GM23338 (cell line): ENCODE data around the gene AURKB. TPM values are rescaled to one million over a fixed set of nuclear protein-coding genes. Genes with fewer than 3 reads are reported as not detected.

ENCODE experiments used
- ATAC-seq: fragments of 200-7000 bp; cut with Tn5 transposase; 3 replicates; pipeline ENCODE4 v1.9.1; 2020
- DNase-seq: peaks from one replicate; pipeline ENCODE4 v3.0.0-alpha.2; 2015; ENCODE audit warnings: low spot score
- H2AFZ ChIP-seq: fragments of 200-600 bp; sonication (generic); 2 replicates; pipeline ENCODE4 v1.8.0; 2016; ENCODE audit warnings: antibody characterized with exemption, mild to moderate bottlenecking, moderate library complexity
- H3F3A ChIP-seq: fragments of 200-600 bp; sonication (generic); replicated peaks from 2 replicates; pipeline ENCODE4 v1.8.0; 2017; ENCODE audit warnings: antibody characterized with exemption, mixed run types, low read depth
- H3K27ac ChIP-seq: fragments of 200-600 bp; sonication (generic); 2 replicates; pipeline ENCODE4 v1.6.1; 2016; ENCODE audit warnings: low read depth
- H3K27me3 ChIP-seq: fragments of 200-600 bp; sonication (generic); 2 replicates; pipeline ENCODE4 v1.8.0; 2016; ENCODE audit warnings: mild to moderate bottlenecking, mixed run types, moderate library complexity; ENCODE audit not compliant: insufficient read depth
- H3K36me3 ChIP-seq: fragments of 200-600 bp; sonication (generic); 2 replicates; pipeline ENCODE4 v1.8.0; 2016; ENCODE audit warnings: mild to moderate bottlenecking; ENCODE audit not compliant: insufficient read depth
- H3K4me1 ChIP-seq: fragments of 200-600 bp; sonication (generic); 2 replicates; pipeline ENCODE4 v1.8.0; 2016; ENCODE audit warnings: mild to moderate bottlenecking, moderate library complexity; ENCODE audit not compliant: insufficient read depth
- H3K4me2 ChIP-seq: fragments of 200-600 bp; sonication (generic); 2 replicates; pipeline ENCODE4 v1.7.1; 2017; ENCODE audit warnings: mixed run types
- H3K4me3 ChIP-seq: fragments of 200-600 bp; sonication (generic); 2 replicates; pipeline ENCODE4 v1.6.1; 2016; ENCODE audit warnings: mixed run types
- H3K79me2 ChIP-seq: fragments of 200-600 bp; sonication (generic); replicated peaks from 2 replicates; pipeline ENCODE4 v1.8.0; 2017; ENCODE audit warnings: mild to moderate bottlenecking; ENCODE audit not compliant: insufficient read depth
- H3K9me2 ChIP-seq: fragments of 200-600 bp; sonication (generic); 2 replicates; pipeline ENCODE4 v1.8.0; 2017; ENCODE audit not compliant: insufficient read depth
- H4K20me1 ChIP-seq: fragments of 200-600 bp; sonication (generic); replicated peaks from 2 replicates; pipeline ENCODE4 v1.8.0; 2017; ENCODE audit warnings: mild to moderate bottlenecking; ENCODE audit not compliant: insufficient read depth
- H3K27ac Mint-ChIP-seq: 2 replicates; pipeline ENCODE4 v1.8.0; 2020; ENCODE audit warnings: inconsistent platforms, mild to moderate bottlenecking, moderate library complexity, mixed read lengths
- H3K27me3 Mint-ChIP-seq: 3 replicates; pipeline ENCODE4 v1.8.0; 2022; ENCODE audit warnings: low read depth, mild to moderate bottlenecking, moderate library complexity, mixed read lengths, inconsistent platforms; ENCODE audit not compliant: insufficient read depth, poor library complexity
- H3K36me3 Mint-ChIP-seq: 3 replicates; pipeline ENCODE4 v1.8.0; 2021; ENCODE audit warnings: low read depth, mild to moderate bottlenecking, inconsistent platforms, moderate library complexity, mixed read lengths
- H3K4me1 Mint-ChIP-seq: 3 replicates; pipeline ENCODE4 v1.8.0; 2020; ENCODE audit warnings: mild to moderate bottlenecking, inconsistent platforms, mixed read lengths
- H3K4me3 Mint-ChIP-seq: 3 replicates; pipeline ENCODE4 v1.8.0; 2021; ENCODE audit warnings: moderate library complexity, mild to moderate bottlenecking, inconsistent platforms, mixed read lengths
- H3K9me3 Mint-ChIP-seq: 3 replicates; pipeline ENCODE4 v1.8.0; 2020; ENCODE audit warnings: moderate library complexity, mild to moderate bottlenecking, inconsistent platforms, mixed read lengths
- CREB1 ChIP-seq: fragments of 250-450 bp; sonication (Bioruptor Pico); IDR thresholded peaks from 2 replicates; pipeline ENCODE4 v1.5.0; 2020; ENCODE audit warnings: low read depth, mild to moderate bottlenecking, moderate library complexity
- EZH2phosphoT487 ChIP-seq: fragments of 200-600 bp; sonication (generic); IDR thresholded peaks from one replicate; pipeline ENCODE4 v1.8.1; 2018; ENCODE audit warnings: antibody characterized with exemption; ENCODE audit not compliant: unreplicated experiment
- JUNB ChIP-seq: IDR thresholded peaks from one replicate; pipeline ENCODE4 v1.6.1; 2016; ENCODE audit warnings: antibody characterized with exemption; ENCODE audit not compliant: unreplicated experiment
- POLR2AphosphoS5 ChIP-seq: IDR thresholded peaks from 2 replicates; pipeline ENCODE4 v1.6.1; 2016; ENCODE audit warnings: antibody characterized with exemption, low read depth
- STAT1 ChIP-seq: IDR thresholded peaks from one replicate; pipeline ENCODE4 v1.6.1; 2016; ENCODE audit warnings: antibody characterized with exemption; ENCODE audit not compliant: unreplicated experiment
- ZNF331 ChIP-seq: fragments of 250-450 bp; sonication (Bioruptor Pico); IDR thresholded peaks from 2 replicates; pipeline ENCODE4 v1.5.0; 2020; ENCODE audit warnings: low read depth, mild to moderate bottlenecking, moderate library complexity
- ZNF462 ChIP-seq: fragments of 250-450 bp; sonication (Bioruptor Pico); IDR thresholded peaks from 2 replicates; pipeline ENCODE4 v1.5.0; 2020; ENCODE audit warnings: mild to moderate bottlenecking, moderate library complexity
- polyA plus RNA-seq: library from polyadenylated mRNA; unstranded; fragments of >200 nt; fragmentation: Nextera tagmentation; extraction: Ambion mirVana; gene quantifications from 2 replicates; pipeline ENCODE4 v1.2.1, GENCODE V29; 2016
- total RNA-seq: library from RNA; depleted of rRNA; stranded (reverse); fragments of >200 nt; shearing (Covaris generic); gene quantifications from 2 replicates; pipeline ENCODE4 v1.2.3, GENCODE V29; 2014
- TF ChIP-seq, protein P1 (sequence below), 2 experiments: fragments of 200-600 bp in 1 of 2; sonication (generic) in 1 of 2; conservative IDR thresholded peaks; 2 replicates each; pipeline versions ENCODE4 v1.5.1 to v1.6.1; 2016 to 2017; ENCODE audit warnings: antibody characterized with exemption in 2 of 2, low read depth in 2 of 2, mild to moderate bottlenecking in 2 of 2, moderate library complexity in 1 of 2

Gene AURKB
- total and polyA plus RNA-seq, 2 experiments from 2014 or later, result 135 to 212 TPM

DNA sequence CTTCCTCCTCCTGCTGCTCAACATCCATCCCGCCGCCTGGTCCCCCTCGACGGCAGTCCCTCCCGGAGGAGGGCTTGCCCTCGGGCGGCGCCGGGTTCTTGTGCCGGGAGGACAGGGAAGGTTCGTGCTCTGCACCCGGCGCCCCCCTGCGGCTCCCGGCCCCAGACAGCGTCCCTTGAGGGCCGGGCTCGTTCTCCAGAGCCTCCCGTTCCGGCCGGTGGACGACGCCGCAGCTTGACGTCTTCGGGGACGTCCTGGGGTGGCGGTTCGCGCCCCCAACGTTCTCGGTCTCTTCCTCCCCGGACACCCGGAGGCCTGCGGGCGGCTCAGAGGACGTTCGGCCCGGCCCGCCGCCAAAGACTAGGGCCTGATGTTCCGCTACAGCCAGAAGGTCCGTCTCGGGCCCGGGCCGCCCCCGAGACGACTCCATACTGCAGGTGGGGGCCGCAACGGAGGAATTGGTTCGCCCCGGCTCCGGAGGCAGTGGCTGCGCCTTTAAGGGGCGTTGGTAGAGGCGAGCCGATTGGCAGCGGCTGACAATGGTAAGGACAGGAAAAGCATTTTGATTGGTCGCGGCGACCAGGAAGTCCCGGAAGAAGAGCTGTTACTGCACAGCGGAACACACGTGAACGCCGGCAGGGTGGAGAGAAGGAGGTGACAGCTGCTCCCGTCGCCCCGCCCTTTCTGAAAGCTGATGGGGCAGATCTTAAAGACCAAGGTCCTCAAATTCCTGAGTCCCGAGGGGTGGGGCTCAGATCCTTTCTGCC is 20.5 kb downstream of the AURKB start, which contains the start of gene BORCS6 (continued):
- no peak for TF ChIP-seq ZNF462 (CRISPR knock-in tag)
- TF ChIP-seq JUNB, result no peak

GRCh38 chr17:8189041-8189710 is 21.2 kb downstream of the AURKB start:
- ATAC-seq, result no peak
- no peak overlapping the region; the same call in 2 of the 3 replicates for H3K4me3 Mint-ChIP-seq
- peaks cover 9% of the 10 kb centered on the region for H3K4me1 ChIP-seq
- TF ChIP-seq CREB1, result no peak
- TF ChIP-seq ZNF331, result no peak
- no peak for TF ChIP-seq STAT1
- TF ChIP-seq JUNB, result no peak
- TF ChIP-seq EZH2phosphoT487, result no peak
- no peak for TF ChIP-seq POLR2AphosphoS5
- TF ChIP-seq, protein P1, sequence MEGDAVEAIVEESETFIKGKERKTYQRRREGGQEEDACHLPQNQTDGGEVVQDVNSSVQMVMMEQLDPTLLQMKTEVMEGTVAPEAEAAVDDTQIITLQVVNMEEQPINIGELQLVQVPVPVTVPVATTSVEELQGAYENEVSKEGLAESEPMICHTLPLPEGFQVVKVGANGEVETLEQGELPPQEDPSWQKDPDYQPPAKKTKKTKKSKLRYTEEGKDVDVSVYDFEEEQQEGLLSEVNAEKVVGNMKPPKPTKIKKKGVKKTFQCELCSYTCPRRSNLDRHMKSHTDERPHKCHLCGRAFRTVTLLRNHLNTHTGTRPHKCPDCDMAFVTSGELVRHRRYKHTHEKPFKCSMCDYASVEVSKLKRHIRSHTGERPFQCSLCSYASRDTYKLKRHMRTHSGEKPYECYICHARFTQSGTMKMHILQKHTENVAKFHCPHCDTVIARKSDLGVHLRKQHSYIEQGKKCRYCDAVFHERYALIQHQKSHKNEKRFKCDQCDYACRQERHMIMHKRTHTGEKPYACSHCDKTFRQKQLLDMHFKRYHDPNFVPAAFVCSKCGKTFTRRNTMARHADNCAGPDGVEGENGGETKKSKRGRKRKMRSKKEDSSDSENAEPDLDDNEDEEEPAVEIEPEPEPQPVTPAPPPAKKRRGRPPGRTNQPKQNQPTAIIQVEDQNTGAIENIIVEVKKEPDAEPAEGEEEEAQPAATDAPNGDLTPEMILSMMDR (conservative IDR thresholded peaks at IDR 0.05; ENCODE audit: low read depth in 2 of 2), result no peak

More at GRCh38 chr17:8189041-8189710, 21.2 kb downstream of the AURKB start:
- Histone ChIP-seq H2AFZ (no peak overlapping the region), H3K4me2 (peak overlapping the region; percentile 35), H3K27ac (no peak overlapping the region), H3K36me3 (no peaks in the 10 kb centered on the region), H3K9me2 (no peaks in the 10 kb centered on the region), H4K20me1 (no peaks in the 10 kb centered on the region), H3K27me3 (peaks cover 13% of the 10 kb centered on the region), H3K79me2 (no peaks in the 10 kb centered on the region), H3F3A (peaks cover 15% of the 10 kb centered on the region), H3K4me3 (peak overlapping the region; percentile 100)
- DNase-seq, result no peak
- H3K27ac Mint-ChIP-seq, result no peak overlapping the region
- peaks cover 15% of the 10 kb centered on the region for H3K27me3 Mint-ChIP-seq
- H3K4me1 Mint-ChIP-seq, result peaks cover 7% of the 10 kb centered on the region
- no peaks in the 10 kb centered on the region; the same call in 2 of the 3 replicates for H3K36me3 Mint-ChIP-seq
- no peaks in the 10 kb centered on the region for H3K9me3 Mint-ChIP-seq
